Right lobe of liver (tissue), 6 donors: ENCODE results near the gene WDHD1. TPM values are rescaled to one million over a fixed set of nuclear protein-coding genes. Genes with fewer than 3 reads are reported as not detected.

Source experiments
- ATAC-seq, 4 donors: fragments of 200-7000 bp; cut with Tn5 transposase; one replicate each; pipeline ENCODE4 v1.9.1; 2020; ENCODE audit warnings: mild to moderate bottlenecking in 4 of 4, moderate library complexity in 4 of 4
- DNase-seq, 3 donors: peaks; one replicate each; pipeline ENCODE4 v3.0.0-alpha.2; 2020
- H3K27ac ChIP-seq, 3 donors: fragments of 200-600 bp; one replicate each; pipeline ENCODE4 v1.8.0; 2022
- H3K27me3 ChIP-seq, 2 donors: fragments of 200-600 bp; one replicate each; pipeline ENCODE4 v1.8.0; 2022
- H3K36me3 ChIP-seq, 4 donors: fragments of 200-600 bp; sonication (generic) in 1 of 4; one replicate each; pipeline versions ENCODE4 v1.5.1 to v1.8.0; 2017 to 2022; ENCODE audit warnings: control low read depth in 1 of 4
- H3K4me1 ChIP-seq, 4 donors: fragments of 200-600 bp; sonication (generic) in 1 of 4; one replicate each; pipeline versions ENCODE4 v1.5.1 to v1.8.0; 2017 to 2022; ENCODE audit warnings: control low read depth in 1 of 4
- H3K4me3 ChIP-seq, 3 donors: fragments of 200-600 bp; one replicate each; pipeline ENCODE4 v1.8.0; 2022
- H3K9me3 ChIP-seq, 4 donors: fragments of 200-600 bp; sonication (generic) in 1 of 4; one replicate each; pipeline versions ENCODE4 v1.5.1 to v1.8.0; 2017 to 2022; ENCODE audit warnings: control low read depth in 1 of 4
- POLR2A ChIP-seq: fragments of 450-650 bp; IDR thresholded peaks from one replicate; pipeline ENCODE4 v1.6.1; 2017; ENCODE audit warnings: antibody characterized with exemption, mild to moderate bottlenecking
- WGBS: methylation state at CpG from one replicate; pipeline ENCODE4 v1.1.6; 2018; ENCODE audit warnings: low coverage, low lambda C conversion rate; ENCODE audit not compliant: insufficient coverage; ENCODE audit errors: missing lambda C conversion rate; 5-methylcytosine and 5-hydroxymethylcytosine counted together
- intact Hi-C, 2 donors: fragments of 100-400 bp; cut with DNase I; formaldehyde crosslinking; loops; one replicate each; pipeline versions ENCODE4 v1.11.2 to v1.14.1; 2022
- total RNA-seq, 6 experiments: library from RNA; depleted of rRNA in 2 of 6; stranded (reverse); fragments of >200 nt in 2 of 6; fragmentation: NEBNext Ultra II Directional in 3 of 6; extraction: Animal tissue kit (Norgen Biotek cat#: 25700) in 3 of 6; gene quantifications; one replicate each; pipeline versions ENCODE4 v1.1.0 to v1.2.4, GENCODE V29; 2016 to 2023
- TF ChIP-seq, protein P1 (sequence below), 4 donors: fragments of 200-600 bp in 3 of 4; fragments of 450-650 bp in 1 of 4; IDR thresholded peaks; one replicate each; pipeline versions ENCODE4 v1.5.1 to v1.8.0; 2016 to 2022; ENCODE audit warnings: antibody characterized with exemption in 4 of 4, mild to moderate bottlenecking in 2 of 4
- donor health status: DM: no; HTN: yes; CAD: no.
- donor health status: DM: no; HTN: no; CAD: no.
- donor health status: DM: no; HTN: no; CAD: no.
- donor health status: DM: no; HTN: yes; CAD: no.
- donor health status: DM: no; HTN: yes; CAD: no.

WDHD1 gene
- total RNA-seq, 6 experiments from 2014 or later: 0.53 to 2.6 (median 1.3) TPM

DNA sequence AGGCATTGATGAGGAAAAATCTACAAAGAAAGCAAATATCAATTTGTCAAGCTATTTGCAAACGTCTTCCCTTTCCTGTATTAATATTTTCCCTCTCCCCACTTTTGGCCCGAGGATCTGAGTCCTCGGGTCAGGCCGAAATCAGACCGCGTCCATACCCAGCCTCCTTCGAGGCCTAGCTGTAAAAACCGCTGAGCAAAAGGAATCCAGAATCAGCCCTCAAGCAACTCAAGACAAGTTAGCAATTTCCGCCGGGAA lies 24.2 kb upstream of the WDHD1 start:
- Histone ChIP-seq H3K4me1 (peaks cover 0 to 21% (median 0%) of the 10 kb centered on the region in 4 donors), H3K27ac (peak overlapping the region; percentile 100), H3K27me3 (no peaks in the 10 kb centered on the region), H3K9me3 (no peaks in the 10 kb centered on the region), H3K36me3 (no peaks in the 10 kb centered on the region), H3K4me3 (peak overlapping the region; percentile 87 to 94 (median 92))
- WGBS: 0% methylated on average over 8 of the region's 10 CpGs
- intact Hi-C loops: no loop called here
- TF ChIP-seq, protein P1, sequence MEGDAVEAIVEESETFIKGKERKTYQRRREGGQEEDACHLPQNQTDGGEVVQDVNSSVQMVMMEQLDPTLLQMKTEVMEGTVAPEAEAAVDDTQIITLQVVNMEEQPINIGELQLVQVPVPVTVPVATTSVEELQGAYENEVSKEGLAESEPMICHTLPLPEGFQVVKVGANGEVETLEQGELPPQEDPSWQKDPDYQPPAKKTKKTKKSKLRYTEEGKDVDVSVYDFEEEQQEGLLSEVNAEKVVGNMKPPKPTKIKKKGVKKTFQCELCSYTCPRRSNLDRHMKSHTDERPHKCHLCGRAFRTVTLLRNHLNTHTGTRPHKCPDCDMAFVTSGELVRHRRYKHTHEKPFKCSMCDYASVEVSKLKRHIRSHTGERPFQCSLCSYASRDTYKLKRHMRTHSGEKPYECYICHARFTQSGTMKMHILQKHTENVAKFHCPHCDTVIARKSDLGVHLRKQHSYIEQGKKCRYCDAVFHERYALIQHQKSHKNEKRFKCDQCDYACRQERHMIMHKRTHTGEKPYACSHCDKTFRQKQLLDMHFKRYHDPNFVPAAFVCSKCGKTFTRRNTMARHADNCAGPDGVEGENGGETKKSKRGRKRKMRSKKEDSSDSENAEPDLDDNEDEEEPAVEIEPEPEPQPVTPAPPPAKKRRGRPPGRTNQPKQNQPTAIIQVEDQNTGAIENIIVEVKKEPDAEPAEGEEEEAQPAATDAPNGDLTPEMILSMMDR (IDR thresholded peaks at IDR 0.05): no peak
- TF ChIP-seq POLR2A: no peak
- no peak for DNase-seq
- ATAC-seq: no peak

DNA sequence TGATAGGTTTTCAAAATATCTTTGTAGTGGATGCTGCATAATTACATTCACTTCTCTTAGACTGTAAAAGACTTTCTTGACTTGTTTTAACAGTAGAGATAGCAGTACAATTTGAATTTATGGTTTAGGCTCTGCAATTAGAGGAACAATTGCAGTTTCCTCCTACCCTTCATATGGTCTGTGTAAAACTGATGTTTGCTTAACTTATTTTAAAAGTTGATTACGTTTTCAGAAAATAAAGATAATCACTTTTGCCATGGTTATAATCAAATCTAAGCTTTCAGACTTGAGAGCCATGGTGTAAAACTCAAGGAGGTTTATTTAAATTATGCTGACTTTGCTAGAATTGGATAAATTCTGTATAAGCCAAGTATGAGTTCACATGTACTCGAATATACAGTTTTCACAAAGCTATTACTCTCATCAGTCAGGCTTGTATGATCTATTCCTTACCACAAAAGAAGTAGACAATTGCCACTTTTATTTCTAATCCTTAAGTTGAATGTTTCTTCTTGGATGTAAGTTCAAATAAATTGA lies 22.1 kb upstream of the WDHD1 start:
- intact Hi-C loops: no loop called here
- 79% methylated on average over 2 of the region's 2 CpGs for WGBS

DNA sequence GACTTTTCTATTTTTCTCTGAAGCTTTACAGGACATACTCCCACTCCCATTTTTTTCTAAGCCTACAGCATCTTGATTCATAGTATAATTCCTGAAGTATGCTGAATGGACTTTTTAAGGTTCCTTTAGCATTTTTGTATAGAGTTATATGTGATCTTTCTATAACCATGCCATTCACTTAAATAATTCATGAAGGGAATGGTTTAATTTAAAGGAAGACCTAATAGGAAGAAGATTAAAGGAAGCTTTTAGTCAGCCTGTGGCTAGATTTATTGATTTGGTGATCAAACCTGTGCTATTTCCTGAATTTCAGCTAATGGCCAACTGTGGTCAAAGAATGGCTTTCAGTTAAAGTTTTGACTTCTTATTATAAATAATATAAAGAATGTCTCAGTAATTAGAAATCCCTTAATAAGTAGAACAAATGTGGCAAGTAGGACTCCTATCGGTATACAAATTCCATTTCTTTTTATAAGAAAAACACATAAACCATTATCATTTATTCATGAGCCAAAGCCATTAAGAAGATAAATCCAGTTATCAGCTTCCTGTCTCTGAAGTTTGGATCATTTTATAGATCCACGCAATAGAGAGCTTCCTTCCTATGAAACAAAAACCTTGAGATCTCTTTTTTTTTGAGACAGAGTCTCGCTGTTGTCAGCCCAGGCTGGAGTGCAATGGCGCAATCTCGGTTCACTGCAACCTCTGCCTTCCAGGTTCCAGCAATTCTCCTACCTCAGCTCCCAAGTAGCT lies 20.6 kb upstream of the WDHD1 start:
- TF ChIP-seq, protein P1 (IDR thresholded peaks at IDR 0.05): no peak
- no peak for TF ChIP-seq POLR2A
- DNase-seq (no peak), ATAC-seq (no peak)
- Histone ChIP-seq H3K4me1 (peaks cover 0 to 7% (median 0%) of the 10 kb centered on the region in 4 donors), H3K27me3 (no peaks in the 10 kb centered on the region), H3K36me3 (peaks cover 0 to 10% (median 0%) of the 10 kb centered on the region in 4 donors), H3K9me3 (no peaks in the 10 kb centered on the region), H3K4me3 (no peak overlapping the region), H3K27ac (no peak overlapping the region)
- 80% methylated on average over 5 of the region's 5 CpGs for WGBS
- intact Hi-C loops: no loop called here

More for the DNA sequence above, 22.1 kb upstream of the WDHD1 start:
- Histone ChIP-seq H3K36me3 (peaks cover 0 to 2% (median 0%) of the 10 kb centered on the region in 4 donors), H3K4me3 (no peak overlapping the region), H3K4me1 (peaks cover 0 to 16% (median 0%) of the 10 kb centered on the region in 4 donors), H3K9me3 (no peaks in the 10 kb centered on the region), H3K27me3 (no peaks in the 10 kb centered on the region), H3K27ac (no peak overlapping the region)
- TF ChIP-seq, protein P1 (IDR thresholded peaks at IDR 0.05): no peak
- TF ChIP-seq POLR2A: no peak
- DNase-seq: no peak
- ATAC-seq: no peak

DNA sequence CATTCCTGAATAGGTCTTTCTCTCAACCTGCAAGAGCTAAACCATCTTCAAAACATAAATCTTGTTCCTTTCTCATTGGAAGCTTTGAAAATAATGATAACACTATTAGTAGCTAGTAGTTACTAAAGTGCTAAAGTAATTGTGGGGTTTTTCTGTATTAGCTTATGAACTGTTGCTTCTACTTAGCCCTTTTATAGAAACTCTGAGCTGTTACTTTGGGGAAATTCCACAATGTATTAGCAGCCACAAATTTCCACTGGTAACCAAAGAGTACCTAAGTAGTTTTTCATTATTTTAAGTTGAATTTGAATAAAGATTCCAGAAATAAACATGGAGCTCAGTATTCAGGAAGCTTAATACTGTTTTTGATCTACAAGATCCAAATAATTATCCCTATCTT lies 18.2 kb upstream of the WDHD1 start:
- Histone ChIP-seq H3K27me3 (no peaks in the 10 kb centered on the region), H3K27ac (no peak overlapping the region), H3K4me1 (no peaks in the 10 kb centered on the region), H3K4me3 (no peak overlapping the region), H3K36me3 (peaks cover 0 to 10% (median 0%) of the 10 kb centered on the region in 4 donors), H3K9me3 (no peaks in the 10 kb centered on the region)
- no peak for ATAC-seq
- DNase-seq: no peak
- TF ChIP-seq POLR2A: no peak
- TF ChIP-seq, protein P1 (IDR thresholded peaks at IDR 0.05): no peak
- intact Hi-C loops: no loop called here
